NCI-H524 (cell line): ENCODE measurements around the gene HIVEP1.
"Not testable (repeated sequence)": the region's sequence is repeated elsewhere in the genome, so short reads cannot be mapped to it uniquely, and the experiment has no call there.

Experiments
- DNase-seq, 2 experiments: peaks; one replicate each; lab custom pipeline; 2025; lab: John Stamatoyannopoulos, UW

Gene HIVEP1

DNA sequence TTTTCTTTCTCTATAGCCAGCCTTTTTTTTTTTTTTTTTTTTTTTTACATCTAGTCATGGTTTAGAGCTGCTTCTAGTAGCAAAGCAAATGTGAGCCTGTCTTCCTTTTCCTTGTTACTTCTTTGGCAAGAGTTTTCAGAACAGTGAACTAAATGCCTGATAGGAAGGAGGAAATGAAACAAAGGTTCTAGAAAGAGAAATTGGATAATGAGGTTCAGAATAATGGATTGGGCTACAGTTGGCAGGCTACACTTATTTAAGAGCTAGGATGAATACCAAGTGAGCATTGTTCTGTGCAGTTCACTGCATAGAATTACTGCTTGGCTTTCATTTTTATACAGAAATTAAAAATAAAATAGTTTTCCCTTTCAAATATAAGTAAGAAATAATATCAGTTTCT, 78.6 kb downstream of the HIVEP1 start:
- no peak for DNase-seq

DNA sequence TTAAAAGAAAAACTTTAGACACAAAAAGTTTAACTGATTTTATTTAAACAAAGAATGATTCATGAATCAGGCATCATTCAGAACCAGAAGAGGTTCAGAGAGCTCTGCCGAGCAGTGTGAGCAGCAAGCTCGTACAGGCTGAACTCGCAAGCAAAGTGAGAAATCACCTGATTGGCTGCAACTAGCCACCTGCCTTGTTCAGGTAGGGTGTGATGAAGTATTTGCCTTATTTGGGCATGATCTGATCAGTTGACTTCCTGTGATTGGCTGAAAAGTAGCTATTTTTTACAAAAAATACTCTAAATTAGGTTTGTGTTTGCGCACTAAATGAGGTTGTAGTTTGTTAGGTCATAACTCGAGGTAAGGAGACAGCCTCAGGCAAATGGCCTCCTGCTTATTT, 80.7 kb downstream of the HIVEP1 start:
- no peak for DNase-seq

DNA sequence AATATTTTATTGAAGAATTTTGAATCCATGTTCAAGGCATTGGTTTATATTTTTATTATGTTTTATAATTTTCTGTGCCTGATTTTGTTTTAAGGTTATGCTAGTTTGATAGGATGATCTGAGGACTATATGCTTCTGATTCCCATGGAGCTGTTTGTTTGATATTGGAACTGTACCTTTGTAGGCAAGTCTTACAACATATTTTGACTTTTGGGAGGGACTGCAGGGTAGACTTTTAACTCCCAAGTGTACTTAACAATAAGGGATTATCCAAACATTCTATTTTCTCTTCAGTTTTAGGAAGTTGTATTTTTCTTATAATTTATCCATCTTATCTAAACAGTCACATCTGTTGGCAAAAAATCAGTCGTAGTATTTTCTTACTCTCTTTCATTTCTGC, 82.6 kb downstream of the HIVEP1 start:
- no peak for DNase-seq

DNA sequence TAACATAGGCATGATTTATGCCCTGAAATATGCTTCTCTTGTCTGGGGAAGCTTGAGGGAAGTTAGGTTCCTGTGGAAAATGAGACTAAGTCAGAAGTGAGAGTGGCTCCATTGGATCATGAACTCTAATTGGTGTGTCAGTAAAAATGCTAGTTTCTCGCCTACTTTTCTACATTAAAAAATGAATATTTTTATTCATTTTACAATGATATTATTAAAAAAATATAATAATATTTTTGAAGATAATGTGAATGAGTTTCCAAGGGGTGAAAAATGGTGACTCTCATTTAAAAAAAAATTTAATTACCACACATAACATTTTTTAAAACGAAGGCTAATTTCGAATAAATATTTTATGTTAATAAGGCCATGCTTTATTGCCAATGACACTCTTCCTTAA, 84.2 kb downstream of the HIVEP1 start:
- no peak for DNase-seq

DNA sequence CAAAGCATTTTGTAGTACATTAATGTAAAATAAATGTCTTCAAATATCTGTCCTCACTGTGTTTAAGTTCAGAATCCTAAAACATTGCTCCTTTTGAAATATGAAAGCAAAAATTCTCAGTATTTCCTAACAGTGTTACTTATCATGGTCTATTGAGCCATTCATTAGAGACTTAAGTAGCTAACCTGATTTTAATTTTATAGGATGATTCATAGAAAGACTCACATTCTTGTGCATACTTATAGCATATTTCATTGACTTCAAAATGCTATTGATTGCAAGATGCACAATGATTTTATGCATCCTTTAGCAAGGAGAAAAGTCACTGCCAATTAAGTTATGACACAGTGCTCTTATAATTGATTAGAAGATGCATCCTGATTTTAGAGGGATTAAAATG, 85.7 kb downstream of the HIVEP1 start:
- no peak for DNase-seq

DNA sequence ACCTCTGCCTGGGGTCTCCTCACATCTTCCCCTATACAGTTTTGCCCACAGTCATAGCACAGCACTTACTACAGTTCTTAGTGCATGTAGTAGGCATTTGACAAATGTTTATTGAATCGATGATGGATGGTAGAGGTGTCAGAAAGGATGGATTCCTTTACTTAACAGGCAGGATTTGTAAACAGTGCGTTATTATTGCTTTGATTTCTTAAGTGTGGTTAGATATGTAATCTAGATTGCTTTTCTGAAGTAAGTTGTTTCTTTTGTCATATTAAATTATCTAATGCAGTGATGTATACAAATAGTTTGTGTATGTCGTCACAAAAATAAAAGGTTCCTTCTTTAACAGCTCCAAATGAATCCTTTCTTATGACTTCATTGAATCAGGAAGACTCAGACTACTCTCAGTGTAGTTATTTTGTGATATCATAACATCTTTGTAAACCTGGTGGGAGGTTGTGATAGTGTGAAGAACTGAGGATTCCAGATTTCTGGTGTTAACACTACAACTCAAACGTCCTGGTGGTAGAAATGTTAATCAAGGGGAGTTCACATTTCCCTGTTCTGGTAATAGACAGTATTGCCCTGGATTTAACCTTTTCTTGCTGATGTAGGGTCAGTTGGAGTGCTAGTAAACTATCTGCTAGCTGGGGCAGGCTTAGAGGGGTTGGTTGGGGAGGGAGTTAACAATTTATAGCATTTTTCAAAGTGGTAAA, 87.7 kb downstream of the HIVEP1 start:
- DNase-seq = no peak

DNA sequence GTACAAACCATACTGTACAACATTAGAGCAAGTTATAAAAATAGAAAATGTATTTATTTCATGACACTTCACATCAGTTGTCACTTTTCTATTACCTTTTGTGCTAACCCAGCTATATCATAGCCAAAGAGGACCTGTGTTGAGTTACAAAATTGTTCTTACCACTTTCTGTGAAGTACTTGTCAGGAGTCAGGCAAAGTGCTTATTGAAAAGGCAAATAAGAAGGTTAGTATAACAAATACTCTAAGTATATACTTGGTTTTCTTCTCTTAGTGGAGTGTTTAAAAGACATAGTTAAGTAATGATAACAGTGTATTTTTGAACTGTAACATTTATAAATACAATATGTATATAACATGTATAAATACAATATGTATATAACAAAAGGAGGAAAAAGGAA, 88.9 kb downstream of the HIVEP1 start:
- DNase-seq = no peak

DNA sequence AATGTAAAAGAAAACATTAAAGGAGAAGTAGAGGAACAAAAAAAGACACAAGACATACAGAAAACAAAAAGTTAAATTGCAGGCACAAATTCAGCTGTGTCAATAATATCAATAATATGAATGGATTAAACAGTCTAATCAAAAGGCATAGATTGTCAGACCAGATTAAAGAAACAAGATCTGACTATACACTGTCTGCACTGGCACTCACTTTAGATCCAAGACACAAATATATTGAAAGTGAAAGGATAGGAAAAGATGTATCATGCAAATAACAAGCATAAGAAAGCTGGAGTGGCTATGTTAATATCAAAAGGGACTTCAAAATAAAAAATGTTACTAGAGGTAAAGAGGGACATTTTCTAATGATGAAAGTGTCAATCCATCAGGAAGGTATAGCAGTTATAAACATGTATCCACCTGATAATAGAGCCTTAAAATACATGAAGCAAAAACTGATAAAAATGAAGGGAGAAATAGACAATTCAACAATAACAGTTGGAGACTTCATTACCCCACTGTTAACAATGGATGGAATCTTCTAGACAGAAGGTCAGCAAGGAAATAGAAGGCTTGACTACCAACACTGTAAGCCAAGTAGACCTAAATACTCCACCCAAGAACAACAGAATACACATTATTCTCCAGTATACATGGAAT, 89.7 kb downstream of the HIVEP1 start:
- no peak for DNase-seq

DNA sequence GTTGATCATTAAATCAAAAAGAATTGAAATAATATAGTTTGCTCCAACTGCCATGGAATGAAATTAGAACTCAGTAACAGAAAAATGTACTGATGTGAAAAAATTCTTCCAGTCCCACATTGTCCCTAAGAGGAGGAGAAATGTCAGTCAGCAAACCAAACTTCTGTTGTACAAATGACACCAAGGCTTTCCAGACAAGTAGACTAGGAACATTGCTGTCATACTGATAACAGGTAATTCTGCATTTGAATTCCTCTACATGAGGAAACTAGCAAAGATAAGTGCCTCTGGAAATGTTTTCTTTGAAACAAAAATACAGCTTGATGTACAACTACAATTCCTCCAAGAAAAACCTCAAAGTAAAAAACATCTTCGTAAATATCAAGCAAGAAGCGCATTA, 90.2 kb downstream of the HIVEP1 start:
- no peak for DNase-seq

DNA sequence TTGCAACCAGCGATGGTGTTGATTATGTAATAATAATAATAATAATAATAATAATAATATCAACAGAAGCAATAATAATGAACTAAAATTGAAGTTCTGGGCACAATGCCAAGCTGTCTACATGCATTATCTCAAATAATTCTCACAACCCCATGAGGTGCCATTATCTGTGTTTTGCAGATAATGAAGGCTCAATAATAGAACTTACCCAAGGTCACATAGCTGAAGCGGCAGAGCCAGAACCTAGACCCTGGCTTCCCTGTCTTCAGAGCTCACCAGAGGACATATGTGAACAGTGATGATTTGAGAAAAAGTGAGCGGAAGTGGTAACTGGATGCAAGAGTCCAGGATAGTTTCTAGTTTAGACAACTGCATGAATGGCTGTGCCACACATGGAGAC, 91.0 kb downstream of the HIVEP1 start:
- no peak for DNase-seq

DNA sequence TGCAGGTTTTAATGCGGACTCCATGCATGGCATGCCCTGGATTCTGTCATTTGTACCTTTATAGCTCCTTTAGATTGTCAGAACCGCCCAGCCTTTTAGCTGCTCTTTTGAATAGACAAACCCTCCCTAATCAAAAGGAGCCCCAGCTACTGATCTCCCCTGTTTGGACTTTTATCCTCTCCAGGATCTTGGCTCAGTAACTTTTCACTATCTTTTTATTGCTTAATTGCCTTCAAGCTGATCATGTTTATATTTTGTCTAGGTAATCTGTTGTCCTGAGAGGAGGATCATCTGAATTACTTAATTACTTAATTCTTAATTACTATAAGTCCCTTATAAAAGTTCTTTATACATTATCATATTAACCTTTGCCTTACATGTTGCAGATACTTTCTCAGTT, 93.2 kb downstream of the HIVEP1 start:
- no peak for DNase-seq

DNA sequence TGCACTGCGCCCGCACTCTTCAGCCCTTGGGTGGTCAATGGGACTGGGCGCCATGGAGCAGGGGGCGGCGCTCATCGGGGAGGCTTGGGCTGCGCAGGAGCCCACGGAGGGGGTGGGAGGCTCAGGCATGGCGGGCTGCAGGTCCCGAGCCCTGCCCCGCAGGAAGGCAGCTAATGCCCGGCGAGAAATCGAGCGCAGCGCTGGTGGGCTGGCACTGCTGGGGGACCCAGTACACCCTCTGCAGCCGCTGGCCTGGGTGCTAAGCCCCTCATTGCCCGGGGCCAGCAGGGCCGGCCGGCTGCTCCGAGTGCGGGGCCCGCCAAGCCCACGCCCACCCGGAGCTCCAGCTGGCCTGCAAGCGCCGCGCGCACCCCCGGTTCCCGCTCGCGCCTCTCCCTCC, 96.3 kb downstream of the HIVEP1 start:
- DNase-seq = not testable (repeated sequence)

DNA sequence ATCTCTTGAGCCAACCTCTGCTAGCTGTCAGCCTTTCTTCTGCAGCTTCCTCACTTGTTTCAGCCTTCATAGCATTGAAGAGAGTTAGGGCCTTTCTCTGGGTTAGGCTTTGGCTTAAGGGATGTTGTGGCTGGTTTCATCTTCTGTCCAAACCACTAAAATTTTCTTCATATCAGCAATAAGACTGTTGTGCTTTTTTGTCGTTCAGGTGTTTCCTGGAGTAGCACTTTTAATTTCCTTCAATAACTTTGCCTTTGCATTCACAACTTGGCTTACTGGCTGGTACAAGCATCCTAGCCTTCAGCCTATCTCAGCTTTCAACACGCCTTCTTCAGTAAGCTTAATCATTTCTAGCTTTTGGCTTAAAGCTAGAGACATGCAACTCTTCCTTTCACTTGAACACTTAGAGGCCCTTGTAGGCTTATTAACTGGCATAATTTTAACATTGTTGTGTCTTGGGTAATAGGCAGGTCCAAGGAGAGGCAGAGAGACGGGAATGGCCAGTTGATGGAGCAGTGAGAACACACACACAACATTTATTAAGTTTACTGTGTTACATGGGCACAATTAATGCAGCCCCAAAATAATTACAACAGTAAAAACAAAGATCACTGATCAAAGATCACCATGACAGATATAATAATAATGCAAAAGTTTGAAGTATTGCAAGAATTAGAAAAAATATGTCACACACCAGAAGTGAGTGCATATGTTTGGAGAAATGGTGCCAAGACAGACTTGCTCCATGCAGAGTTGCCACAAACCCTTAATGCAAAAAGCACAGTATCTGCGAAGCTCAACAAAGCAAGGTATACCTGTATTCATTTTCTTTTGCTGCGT, 98.6 kb downstream of the HIVEP1 start:
- DNase-seq = no peak

DNA sequence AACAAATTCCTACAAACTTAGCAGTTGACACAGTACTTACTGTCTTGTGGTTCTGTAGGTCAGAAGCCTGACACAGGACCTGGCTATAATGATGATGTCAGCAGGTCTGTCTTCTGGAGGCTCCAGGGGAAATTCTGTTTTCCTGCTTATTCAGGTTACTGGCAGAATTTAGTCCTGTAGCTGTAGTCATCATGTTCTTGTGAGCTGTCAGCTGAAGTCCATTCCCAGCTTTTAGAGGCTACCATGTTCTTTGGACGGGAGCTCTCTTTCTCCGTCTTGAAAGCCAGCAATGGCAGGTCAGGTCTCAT, 99.2 kb downstream of the HIVEP1 start:
- DNase-seq = no peak

DNA sequence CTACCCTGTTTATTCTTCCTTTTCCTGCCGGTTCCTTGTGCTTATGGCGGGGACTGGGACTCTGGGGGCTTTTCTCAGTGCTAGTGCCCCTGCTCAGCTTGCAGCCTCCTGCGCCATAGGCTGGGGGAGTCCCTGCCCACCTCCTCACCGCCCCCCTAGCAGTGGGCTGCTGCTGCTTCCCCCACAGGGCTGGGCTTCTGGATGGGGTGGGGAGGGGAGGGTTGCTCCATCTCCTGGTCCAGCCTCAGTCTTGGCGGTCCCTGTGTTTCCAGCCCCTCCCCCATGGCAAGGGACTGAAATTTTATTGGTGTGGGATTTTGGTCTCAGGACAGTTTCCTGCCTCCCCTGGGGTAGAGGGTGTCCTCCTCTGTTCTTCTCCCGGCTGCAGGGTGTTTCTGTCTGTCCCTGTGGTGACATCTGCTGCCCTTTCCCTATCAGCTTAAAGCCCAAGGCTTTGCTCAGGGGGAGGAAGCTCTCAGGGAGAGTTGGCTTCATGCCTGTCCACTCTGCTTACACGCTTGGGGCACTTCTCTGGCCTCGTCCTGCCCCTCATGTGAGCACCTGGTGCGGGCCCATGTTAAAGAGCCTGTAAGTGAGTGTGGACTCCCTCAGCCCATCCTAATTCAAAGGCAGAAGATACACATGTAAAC, 100.6 kb downstream of the HIVEP1 start:
- DNase-seq = no peak

DNA sequence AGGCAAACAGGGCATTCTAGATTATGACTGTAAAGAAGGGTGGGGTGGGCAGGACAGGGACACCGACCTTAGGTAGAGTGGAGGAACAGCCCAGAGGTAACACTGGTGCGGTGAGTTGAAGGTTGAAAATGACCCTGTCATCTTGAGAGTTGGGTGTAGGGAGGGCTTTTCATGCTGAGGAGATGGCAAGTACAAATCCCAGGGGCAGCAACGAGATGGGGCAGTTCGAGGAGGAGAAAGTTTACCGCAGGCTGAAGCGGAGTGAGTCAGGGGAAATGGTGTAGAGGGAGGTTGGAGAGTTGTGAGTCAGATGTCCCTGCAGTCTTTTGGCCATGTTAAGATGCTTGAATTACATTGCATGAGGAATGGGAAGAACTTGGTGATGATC, 101.1 kb downstream of the HIVEP1 start:
- DNase-seq = no peak

DNA sequence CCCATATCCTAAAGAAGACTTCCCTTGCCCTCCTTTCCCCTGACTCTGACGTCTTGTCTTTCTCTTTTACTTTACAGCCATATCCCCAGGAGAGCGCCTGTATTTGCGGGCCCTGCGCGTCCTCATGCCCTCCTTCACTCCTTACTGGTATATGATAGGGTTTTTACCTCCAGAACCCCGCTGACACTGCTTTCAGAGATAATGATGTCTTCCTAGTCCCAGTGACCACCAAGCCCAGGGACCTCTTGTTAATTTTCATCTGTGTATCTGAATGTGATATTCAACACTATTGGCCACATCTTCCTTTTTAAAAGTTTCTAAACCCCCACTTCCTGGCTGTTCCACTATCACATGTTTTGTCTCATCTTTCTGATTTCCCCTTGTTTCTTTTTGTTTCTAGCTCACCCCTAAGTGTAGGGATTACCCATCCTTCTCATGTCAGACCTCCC, 102.0 kb downstream of the HIVEP1 start:
- DNase-seq = no peak

DNA sequence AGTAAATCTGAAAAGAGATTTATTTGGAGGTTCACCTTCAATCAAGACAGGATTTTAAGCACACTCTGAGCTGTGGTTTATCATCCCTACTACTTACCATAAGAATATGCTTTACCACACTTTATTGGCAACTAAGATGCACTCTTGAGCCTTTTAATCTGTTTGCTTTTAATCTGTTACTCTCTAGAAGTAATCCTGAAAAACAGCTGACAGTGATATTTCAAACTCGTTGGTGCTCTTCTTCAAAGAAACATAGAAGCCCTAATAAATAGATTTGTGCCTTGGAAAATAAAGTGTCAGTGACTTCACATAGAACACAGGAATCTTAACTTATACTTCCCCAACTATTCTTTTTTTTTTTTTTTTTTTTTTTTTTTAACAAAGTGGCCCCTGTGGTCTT, 102.9 kb downstream of the HIVEP1 start:
- peak in 1 of 2 experiments; percentile 7 for DNase-seq

DNA sequence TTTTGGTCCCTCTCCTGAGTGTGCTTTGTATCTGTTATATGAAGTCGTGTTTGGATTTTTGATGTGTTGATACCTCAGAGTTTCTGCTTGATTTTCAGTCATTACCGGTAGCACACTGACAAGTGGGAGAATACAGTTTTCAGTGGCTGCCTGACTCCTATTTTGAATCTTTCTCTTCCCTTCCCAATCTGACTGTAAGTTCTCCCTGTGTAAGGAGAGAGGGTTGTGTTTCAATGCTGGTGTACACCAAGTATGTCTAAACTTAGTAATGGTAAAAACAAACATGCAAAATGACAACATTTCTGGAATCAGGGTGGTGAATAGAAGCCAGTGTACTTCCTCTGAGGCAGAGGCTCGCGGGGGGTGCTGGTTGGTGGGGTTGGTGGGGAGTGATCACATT, 103.4 kb downstream of the HIVEP1 start:
- DNase-seq = no peak

DNA sequence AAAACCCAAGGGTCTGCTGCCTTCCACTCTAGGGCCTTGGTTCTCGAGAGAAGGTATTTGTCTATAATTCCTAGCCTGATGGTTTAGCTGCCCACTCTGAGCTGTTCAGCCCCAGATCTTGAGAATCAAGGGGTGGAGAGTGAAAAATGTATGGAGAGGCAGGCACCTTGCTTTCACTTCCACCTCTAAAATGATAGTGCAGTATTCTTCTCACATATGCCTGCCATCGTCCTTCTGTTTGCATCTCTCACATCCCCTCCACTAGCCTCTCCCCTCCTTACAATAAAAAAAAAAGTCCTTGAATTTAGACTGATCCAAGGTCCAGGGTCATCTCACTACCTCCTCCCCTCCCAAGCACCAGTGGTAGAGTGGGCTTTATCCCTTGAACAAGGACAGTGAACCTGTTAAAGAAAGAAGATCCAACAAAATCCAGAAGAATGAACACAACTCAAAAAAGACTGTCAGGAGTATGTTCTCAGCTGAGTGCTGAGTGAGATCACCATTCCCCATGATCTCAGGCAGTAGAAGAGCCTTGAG, 104.2 kb downstream of the HIVEP1 start:
- no peak for DNase-seq

DNA sequence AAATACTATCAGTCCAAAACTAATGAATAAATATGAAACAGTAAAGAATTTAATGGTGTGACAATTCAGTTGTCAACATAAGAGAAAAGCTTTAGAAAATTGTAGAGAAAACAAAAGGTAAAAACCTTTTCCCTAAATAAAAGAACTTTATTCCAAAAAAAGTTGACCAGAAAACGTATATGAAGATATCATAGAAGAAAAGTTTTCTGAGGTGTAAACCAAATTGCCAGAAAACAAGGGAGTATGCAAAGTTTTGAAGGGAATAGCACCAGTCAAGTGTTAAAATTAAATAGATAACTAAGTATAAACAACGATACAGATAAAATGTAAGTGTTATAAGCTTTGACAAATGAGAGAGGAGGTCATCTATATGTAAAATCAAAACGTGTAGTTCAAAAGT, 104.9 kb downstream of the HIVEP1 start:
- no peak for DNase-seq

DNA sequence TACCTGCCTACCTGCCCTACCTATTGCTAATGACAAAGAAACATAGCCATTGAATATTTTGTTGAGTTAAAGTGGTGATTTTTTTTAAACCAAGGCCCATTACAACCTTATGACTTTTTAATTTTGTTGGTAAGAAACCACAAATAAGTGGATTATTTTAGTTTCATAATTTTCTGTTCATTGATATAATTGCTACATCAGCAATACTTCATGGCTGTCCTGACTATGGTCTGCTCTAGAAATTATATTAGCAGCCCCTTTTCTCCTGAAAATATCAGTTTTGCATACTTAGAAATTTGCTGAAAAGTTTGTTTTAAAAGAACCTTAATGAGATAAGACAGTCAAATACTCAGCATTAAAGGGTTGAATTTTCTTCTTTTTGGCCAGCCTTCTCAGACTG, 106.5 kb downstream of the HIVEP1 start:
- no peak for DNase-seq
